ENCODE results near the gene CMAS.
"Not testable (repeated sequence)": the region's sequence is repeated elsewhere in the genome, so short reads cannot be mapped to it uniquely, and the experiment has no call there.

The CMAS gene

DNA sequence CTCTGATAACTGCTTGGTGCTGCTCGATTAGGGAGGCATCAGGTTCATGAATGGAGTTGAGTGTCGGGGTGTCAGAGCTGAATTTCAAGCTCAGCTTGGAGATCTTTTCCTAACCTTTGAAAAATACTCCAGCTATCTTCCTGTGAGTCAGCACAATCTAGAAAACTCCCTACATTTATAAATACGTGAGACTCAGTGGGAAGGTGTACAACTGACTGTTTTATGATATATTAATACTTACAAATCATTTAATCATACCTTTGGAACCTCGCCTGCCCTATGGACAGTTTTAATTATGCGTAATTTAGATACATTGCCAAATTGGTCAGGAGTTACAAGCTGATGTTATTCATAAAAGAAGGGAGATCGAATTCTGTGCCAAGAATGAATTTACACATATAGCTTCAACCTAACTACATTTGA is 961 bp downstream of the CMAS start:
- TF ChIP-seq, protein P1, sequence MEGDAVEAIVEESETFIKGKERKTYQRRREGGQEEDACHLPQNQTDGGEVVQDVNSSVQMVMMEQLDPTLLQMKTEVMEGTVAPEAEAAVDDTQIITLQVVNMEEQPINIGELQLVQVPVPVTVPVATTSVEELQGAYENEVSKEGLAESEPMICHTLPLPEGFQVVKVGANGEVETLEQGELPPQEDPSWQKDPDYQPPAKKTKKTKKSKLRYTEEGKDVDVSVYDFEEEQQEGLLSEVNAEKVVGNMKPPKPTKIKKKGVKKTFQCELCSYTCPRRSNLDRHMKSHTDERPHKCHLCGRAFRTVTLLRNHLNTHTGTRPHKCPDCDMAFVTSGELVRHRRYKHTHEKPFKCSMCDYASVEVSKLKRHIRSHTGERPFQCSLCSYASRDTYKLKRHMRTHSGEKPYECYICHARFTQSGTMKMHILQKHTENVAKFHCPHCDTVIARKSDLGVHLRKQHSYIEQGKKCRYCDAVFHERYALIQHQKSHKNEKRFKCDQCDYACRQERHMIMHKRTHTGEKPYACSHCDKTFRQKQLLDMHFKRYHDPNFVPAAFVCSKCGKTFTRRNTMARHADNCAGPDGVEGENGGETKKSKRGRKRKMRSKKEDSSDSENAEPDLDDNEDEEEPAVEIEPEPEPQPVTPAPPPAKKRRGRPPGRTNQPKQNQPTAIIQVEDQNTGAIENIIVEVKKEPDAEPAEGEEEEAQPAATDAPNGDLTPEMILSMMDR (IDR thresholded peaks at IDR 0.05; ENCODE audit: insufficient read depth, missing control alignments): no peak
- FAIRE-seq (peak; percentile 53), DNase-seq (ENCODE audit: insufficient read length, low spot score) (no peak)

- FAIRE-seq: no peak
- TF ChIP-seq, protein P1 (IDR thresholded peaks at IDR 0.05; ENCODE audit: insufficient read depth, missing control alignments): no peak
Measured at GRCh38 chr12:22047494-22047893, 1.5 kb downstream of the CMAS start.

GRCh38 chr12:22048351-22049041 is 2.5 kb downstream of the CMAS start:
- FAIRE-seq (no peak), DNase-seq (ENCODE audit: insufficient read length, low spot score) (no peak)
- TF ChIP-seq, protein P1 (IDR thresholded peaks at IDR 0.05; ENCODE audit: insufficient read depth, missing control alignments): no peak

More at GRCh38 chr12:22047494-22047893, 1.5 kb downstream of the CMAS start:
- no peak for DNase-seq (ENCODE audit: insufficient read length, low spot score)

- peak; percentile 16 for FAIRE-seq
- no peak for DNase-seq (ENCODE audit: insufficient read length, low spot score)
- TF ChIP-seq, protein P1 (IDR thresholded peaks at IDR 0.05; ENCODE audit: insufficient read depth, missing control alignments): no peak
Measured at GRCh38 chr12:22050078-22050477, 4.1 kb downstream of the CMAS start.

- no peak for FAIRE-seq
- DNase-seq (ENCODE audit: insufficient read length, low spot score): no peak
- TF ChIP-seq, protein P1 (IDR thresholded peaks at IDR 0.05; ENCODE audit: insufficient read depth, missing control alignments): no peak
Measured at GRCh38 chr12:22051114-22051698, 5.2 kb downstream of the CMAS start.

- not testable (repeated sequence) for DNase-seq (ENCODE audit: insufficient read length, low spot score)
Measured at GRCh38 chr12:22052994-22053393, 7.0 kb downstream of the CMAS start.

GRCh38 chr12:22054155-22054554 is 8.1 kb downstream of the CMAS start:
- TF ChIP-seq, protein P1 (IDR thresholded peaks at IDR 0.05; ENCODE audit: insufficient read depth, missing control alignments): no peak
- FAIRE-seq (no peak), DNase-seq (ENCODE audit: insufficient read length, low spot score) (no peak)

More at GRCh38 chr12:22052994-22053393, 7.0 kb downstream of the CMAS start:
- FAIRE-seq: not testable (repeated sequence)
